SH-SY5Y (cell line): Measurements from ENCODE around the gene RFWD3.

Experiments
- GATA2 ChIP-seq: IDR thresholded peaks from 2 replicates; pipeline ENCODE4 v1.6.1; 2011; ENCODE audit warnings: mild to moderate bottlenecking, low read depth, low read length
- GATA3 ChIP-seq: IDR thresholded peaks from 2 replicates; pipeline ENCODE4 v1.6.1; 2011; ENCODE audit warnings: low read depth, mild to moderate bottlenecking, low read length, moderate library complexity

- no peak for TF ChIP-seq GATA2
- TF ChIP-seq GATA3, result no peak
Observed at GRCh38 chr16:74641969-74642368, 24.7 kb downstream of the RFWD3 start.
